ENCODE results near the gene CNGB1.
"Not testable (repeated sequence)": the region's sequence is repeated elsewhere in the genome, so short reads cannot be mapped to it uniquely, and the experiment has no call there.

Gene CNGB1

GRCh38 chr16:57911743-57912142 is 59.2 kb downstream of the CNGB1 start:
- no peak for DNase-seq (ENCODE audit: low read depth in 1 of 2, low spot score in 1 of 2)

DNA sequence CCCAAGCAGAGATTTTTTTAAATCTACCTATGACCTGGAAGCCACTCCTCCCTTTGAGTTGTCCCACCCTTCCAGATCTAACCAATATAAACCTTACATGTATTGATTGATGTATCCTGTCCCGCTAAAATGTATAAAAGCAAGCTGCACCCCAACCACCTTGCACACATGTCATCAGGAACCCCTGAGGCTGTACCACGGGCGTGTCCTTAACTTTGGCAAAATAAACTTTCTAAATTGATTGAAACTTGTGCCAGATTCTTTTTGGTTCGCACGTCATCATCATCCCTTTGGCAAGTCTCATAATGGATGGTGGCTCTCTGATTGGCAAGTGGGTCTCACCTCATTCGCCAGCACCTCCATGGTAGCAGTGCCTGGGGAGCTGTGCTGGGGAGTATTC is 60.2 kb downstream of the CNGB1 start:
- no peak for DNase-seq (ENCODE audit: low read depth in 1 of 2, low spot score in 1 of 2)

DNA sequence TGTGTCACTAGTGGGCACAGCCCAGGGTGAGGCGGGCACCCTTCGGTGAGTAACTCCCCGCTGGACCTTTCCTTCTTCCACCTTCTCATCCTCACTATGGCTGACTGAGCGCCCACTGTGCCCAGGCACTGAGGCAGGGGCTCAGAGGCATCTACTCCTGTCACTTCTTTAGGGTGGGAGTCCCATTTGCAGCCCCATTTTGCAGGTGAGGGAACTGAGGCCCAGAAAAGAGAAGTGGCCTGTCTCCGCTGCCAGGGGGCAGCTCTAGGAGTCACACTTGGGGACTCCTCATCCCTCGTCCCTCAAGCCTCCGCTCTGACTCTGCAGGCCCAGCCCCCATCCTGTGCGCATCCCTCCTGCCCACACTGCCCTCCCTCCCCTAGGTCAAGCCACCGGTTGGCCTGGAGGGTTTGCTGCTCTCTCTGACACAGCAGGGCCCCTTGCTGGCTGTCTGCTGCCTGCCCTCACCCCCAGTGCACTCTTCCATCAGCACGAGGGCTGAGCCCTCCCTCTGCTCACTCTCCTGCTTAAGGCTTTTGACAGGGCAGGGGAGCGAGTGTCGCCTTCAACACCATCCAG is 62.4 kb downstream of the CNGB1 start:
- DNase-seq (ENCODE audit: low read depth in 1 of 2, low spot score in 1 of 2), result no peak

- DNase-seq (ENCODE audit: low read depth in 1 of 2, low spot score in 1 of 2), result no peak
Observed at GRCh38 chr16:57906382-57907316, 64.3 kb downstream of the CNGB1 start.

DNA sequence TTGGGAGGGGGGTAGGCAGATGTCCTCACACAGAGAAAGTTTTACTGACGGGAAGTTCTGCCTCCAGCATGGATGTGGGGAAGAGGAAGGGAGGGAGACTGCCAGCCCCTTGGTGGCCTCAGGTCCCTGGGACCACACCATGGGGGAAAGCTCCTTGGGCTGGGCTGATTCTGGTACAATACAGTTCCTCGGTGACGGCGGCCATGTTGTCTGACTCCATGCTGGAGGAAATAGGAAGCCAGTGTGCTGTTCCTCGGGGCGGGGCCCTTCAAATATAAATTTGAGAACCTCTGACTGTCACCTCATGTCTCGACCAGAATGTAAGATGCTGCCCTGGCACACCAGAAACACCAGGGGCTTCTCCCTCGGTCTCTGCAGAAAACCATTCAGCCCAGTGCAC is 66.8 kb downstream of the CNGB1 start:
- DNase-seq (ENCODE audit: low read depth in 1 of 2, low spot score in 1 of 2), result no peak

DNA sequence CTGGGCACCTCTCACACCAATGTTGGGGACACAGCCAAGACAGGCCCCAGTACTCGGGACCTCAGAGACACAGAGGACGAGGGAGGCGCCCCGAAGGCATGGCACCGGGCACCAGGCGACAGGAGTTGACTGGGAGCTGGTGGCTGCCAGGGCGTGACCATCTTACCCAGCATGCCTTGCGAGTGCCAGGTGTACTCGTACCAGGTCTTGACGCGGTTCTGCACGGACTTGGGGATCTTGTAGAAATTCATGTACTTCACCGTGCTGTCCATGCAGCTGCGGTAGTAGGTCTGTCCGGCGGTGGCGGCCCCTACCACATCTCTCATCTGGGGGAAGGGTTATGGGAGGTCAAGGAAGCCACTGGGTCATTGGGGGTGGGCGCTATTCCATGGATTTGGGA is 67.3 kb downstream of the CNGB1 start:
- no peak for DNase-seq (ENCODE audit: low read depth in 1 of 2, low spot score in 1 of 2)

- DNase-seq (ENCODE audit: low read depth in 1 of 2, low spot score in 1 of 2), result no peak
Observed at GRCh38 chr16:57901480-57902069, 69.4 kb downstream of the CNGB1 start.

DNA sequence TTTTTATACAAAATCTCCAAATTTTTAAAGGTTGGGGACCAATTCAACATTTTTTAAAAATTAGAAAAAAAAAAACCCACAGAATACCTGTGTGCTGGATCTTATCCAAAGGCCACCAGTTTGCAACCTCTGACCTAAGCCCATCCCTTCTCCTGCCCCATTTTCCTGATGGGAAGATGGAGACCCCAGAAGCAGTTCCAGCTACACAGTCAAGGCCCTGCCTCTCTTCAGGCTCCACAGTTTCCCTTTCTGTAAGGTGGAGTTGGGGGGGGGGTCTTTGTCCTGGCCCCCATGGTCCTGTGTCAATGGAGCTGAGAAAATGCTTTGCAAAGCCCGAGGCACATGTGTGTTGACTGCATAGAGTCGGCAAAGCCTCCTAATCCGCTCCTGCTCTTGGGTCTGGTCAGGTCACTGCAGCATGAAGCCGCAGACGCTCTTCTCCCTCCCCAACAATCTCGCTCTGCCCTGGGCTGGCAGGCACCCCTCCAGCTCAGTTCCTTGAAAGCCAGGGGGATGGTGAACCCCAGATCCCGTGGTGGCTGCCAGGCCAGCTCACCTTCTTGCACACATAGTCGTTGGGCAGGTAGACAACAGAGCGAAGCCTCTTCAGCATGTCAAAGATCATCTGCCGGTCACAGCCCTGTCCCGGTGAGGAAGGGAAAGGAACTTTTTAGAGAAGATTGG is 70.0 kb downstream of the CNGB1 start:
- no peak for DNase-seq (ENCODE audit: low read depth in 1 of 2, low spot score in 1 of 2)

DNA sequence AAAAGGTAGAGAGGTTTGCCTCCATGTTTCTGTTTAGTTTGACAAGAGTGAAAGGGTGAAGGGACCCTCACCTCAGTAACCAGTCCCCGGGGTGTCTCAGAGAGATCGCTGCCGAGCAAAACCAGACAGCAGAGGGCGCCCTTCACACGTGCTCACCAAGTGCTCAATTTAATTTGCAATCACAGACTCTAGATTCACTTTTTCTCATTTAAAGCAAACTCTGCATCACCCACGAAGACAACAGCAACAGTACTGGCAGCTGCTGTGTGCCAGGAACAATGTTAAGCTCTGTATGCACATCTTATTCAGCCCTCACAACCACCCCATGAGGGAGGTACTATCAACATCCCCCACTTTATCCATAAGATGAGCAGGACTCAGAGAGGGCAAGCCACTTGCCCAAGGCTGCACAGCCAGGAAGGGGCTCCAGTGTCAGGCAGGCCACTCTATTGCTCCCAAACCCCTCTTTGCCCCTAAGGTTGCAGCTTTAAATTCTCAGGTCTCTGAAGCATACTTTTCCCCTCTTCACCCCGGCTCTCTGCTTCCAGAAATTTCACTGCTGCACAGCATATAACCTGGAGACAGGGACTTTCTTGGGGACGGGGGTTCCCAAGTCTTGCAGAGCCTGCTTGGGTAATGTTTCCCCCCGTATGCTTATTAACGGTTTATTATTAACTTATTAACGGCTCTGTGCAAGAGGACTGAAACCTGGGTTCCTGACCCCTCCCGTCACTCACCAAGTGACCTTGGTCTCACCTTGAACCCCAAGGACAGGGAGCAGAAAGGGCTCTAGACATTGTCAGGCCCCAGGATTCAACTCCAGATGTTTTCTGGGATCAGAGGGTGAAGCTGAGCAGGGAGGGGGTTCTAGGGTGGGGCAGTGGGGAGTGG is 70.9 kb downstream of the CNGB1 start:
- peak; percentile 54 to 61 for DNase-seq (ENCODE audit: low read depth in 1 of 2, low spot score in 1 of 2)

DNA sequence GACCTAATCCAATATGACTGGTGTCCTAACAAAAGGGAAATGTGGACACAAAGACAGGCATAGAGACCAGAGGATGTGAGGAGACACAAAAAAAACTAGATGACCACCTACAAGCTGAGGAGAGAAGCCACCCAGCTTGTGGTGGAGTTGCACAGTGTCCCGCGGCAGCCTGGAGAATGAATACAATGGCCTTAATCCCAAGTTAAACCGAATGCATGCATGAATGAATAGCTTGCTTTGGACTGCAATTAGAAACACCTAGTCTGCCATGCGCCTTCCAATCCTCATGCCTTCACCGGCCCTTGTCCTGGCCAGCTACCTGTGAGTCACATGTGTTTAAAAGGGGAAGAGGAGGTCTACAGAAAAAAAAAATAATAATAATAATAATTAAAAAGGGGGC is 72.0 kb downstream of the CNGB1 start:
- DNase-seq (ENCODE audit: low read depth in 1 of 2, low spot score in 1 of 2), result no peak

DNA sequence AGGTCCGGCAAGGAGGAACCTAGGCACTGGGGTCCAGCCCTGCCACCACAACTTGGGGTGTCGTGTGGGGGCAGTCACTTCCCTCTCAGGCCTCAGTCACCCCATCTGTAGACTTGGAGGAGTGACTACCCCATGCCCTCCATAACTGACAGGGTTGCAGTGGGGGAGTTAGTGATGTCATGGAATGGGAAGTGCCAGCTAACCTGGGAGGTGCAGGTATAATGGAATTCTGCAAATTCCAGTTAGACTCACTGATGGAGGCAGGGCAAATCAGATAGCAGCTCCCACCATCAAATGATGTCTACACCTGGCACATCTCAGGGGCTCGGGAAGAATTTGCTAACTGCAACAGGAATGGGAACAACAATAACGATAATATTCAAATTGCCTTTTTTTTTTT is 72.9 kb downstream of the CNGB1 start:
- no peak for DNase-seq (ENCODE audit: low read depth in 1 of 2, low spot score in 1 of 2)

DNA sequence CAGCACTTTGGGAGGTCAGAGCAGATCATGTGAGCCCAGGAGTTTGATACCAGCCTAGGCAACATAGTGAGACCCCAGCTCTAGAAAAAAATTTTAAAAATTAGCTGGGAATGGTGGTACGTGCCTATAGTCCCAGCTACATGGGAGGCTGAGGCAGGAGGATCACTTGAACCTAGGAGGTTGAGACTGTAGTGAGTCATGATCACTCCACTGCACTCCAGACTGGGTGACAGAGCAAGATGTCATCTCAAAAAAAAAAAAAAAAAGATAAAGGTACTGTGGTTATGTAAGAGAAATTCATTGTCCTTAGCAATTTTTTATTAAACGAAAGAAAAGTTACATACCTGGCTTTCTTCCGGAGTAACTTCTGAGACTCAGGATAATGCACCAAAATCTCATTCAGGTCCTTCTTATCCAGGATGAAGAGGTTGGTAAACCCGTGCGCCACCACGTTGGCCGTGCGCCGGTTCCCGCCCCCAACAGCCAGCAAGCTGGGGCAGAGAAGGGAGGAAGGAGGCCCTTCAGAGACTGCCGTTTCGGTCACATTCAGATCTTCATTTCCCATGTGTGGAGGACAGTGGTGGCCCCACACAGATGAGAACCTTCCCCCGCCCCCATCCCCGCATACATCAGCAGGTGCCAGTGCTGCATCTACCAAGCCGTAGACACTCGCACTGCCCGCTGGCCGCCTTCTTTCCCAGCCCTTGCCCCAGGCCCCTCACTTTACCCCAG is 73.7 kb downstream of the CNGB1 start:
- DNase-seq (ENCODE audit: low read depth in 1 of 2, low spot score in 1 of 2), result no peak

- not testable (repeated sequence) for DNase-seq (ENCODE audit: low read depth in 1 of 2, low spot score in 1 of 2)
Observed at GRCh38 chr16:57895081-57895547, 75.8 kb downstream of the CNGB1 start.

- no peak for DNase-seq (ENCODE audit: low read depth in 1 of 2, low spot score in 1 of 2)
Observed at GRCh38 chr16:57894390-57895080, 76.4 kb downstream of the CNGB1 start.

DNA sequence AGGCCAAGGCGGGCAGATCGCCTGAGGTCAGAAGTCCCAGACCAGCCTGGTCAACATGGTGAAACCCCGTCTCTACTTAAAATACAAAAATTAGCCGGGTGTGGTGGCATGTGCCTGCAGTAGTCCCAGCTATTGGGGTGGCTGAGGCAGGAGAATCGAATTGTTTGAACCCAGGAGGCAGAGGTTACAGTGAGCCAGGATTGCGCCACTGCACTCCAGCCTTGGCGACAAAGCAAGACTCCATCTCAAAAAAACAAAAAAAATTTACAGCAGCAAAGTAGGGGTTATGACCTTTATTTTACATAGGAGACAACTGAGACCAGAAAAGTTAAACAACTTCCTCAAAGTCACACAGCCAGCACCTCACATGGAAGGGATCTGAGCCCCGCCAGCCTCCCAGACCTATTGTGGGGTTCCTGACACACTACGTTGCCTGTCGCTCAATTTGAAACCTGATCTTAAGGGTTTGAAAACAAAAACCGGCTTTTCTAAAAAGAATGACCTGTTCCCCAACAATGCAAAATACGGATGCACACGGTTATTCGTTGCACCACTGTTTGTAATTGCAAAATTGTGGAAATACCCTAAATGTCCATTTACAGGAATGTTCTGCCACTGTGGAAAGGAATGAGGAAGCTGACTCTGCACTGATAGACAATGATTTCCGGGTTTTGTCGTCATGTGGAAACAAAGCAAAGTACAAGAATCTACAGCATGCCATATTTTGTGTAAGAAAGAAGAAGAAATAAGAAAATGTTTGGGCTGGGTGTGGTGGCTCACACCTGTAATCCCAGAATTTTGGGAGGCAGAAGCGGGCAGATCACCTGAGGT is 77.2 kb downstream of the CNGB1 start:
- no peak for DNase-seq (ENCODE audit: low read depth in 1 of 2, low spot score in 1 of 2)

DNA sequence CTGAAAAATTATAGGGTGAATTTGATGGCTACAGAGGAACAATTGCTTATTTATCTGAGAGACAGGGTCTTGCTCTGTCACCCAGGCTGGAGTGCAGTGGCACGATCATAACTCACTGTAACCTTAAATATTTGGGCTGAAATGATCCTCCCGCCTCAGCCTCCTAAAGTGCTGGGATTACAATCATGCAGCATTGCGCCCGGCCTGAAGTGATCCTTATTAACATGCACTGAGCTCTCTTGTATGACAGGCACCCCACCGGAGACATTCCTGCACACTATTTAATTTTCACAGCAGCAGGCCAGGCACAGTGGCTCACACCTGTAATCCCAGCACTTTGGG is 77.7 kb downstream of the CNGB1 start:
- no peak for DNase-seq (ENCODE audit: low read depth in 1 of 2, low spot score in 1 of 2)

DNA sequence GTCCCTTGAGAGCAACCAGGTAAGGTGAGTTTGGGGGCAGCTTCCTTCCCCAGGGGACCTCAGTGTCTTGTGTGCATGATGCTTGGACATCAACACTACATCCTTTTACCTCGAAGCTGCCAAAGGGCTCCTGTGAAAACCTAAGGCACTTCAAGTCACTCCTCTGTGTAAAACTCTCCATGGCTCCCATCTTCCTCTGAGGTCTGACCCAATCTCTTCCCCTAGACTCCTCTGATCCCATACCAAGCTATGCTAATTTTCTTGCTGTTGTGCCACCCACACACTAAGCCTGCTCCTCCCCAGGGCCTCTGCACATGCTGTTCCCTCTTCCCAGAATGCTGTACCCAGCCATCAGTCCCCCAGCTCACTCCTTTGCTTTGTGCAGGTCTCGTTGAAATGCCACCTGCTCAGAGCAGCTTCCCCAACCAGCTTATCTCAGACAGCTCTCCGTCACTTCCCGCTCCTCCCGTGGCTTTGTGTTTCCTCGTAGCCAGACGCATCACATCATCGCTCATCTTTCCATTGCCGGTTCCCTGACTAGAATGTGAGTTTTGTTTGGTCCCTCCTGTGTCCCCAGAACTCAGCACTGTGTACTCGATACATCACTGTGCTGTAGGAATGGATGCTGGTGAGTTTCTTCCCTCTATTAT is 78.4 kb downstream of the CNGB1 start:
- DNase-seq (ENCODE audit: low read depth in 1 of 2, low spot score in 1 of 2), result no peak

DNA sequence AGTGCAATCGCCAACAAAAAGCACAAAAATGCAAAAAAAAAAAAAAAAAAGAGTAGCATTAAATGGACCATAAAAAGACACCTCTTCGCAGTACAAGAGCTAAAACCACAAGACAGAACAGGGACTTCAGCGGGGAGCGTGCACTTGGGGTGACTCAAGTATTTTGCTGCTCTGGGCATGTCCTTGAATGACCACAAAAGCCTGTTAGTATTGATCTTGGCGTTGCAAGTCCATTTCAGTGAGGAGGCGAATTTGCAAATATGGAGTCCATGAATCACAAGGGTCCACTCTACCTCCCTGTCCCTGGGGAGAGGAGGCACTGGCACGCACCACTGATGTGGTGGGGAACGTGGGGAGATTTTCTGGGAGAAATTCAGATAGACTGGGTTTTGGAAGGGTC is 78.9 kb downstream of the CNGB1 start:
- DNase-seq (ENCODE audit: low read depth in 1 of 2, low spot score in 1 of 2), result no peak

Measured in stimulated activated CD4-positive, alpha-beta T cell treated with anti-CD3 and anti-CD28 coated beads, Interleukin-15, amount 100 ng/mL, for 1 hour (primary cell).